PC-9 (cell line): ENCODE results near the gene MTRFR.

Source experiments
- CTCF ChIP-seq: fragments of 200-600 bp; sonication (generic); conservative IDR thresholded peaks from 2 replicates; pipeline ENCODE4 v1.6.1; 2017; ENCODE audit warnings: mixed run types, antibody characterized with exemption, mild to moderate bottlenecking, moderate library complexity
- EZH2 ChIP-seq: fragments of 200-600 bp; sonication (generic); IDR thresholded peaks from 2 replicates; pipeline ENCODE4 v1.8.0; 2017; ENCODE audit warnings: antibody characterized with exemption, low read depth

GRCh38 chr12:123267335-123267920 is 34.2 kb downstream of the MTRFR start:
- TF ChIP-seq CTCF (no peak), EZH2 (no peak)
